Transverse colon (tissue), 4 donors: ENCODE data around the gene DENND11. TPM values are rescaled to one million over a fixed set of nuclear protein-coding genes. Genes with fewer than 3 reads are reported as not detected.

Experiments
- DNase-seq: peaks from one replicate; pipeline ENCODE4 v3.0.0-alpha.2; 2019
- H3K27ac ChIP-seq, 4 donors: fragments of 200-600 bp; sonication (generic); 2 replicates each; pipeline ENCODE4 v1.5.1; 2016 to 2018; ENCODE audit warnings: inconsistent platforms in 4 of 4
- H3K27me3 ChIP-seq: fragments of 200-600 bp; sonication (generic); 2 replicates; pipeline ENCODE4 v1.5.1; 2017; ENCODE audit warnings: inconsistent platforms
- H3K36me3 ChIP-seq, 4 donors: fragments of 200-600 bp; sonication (generic); 2 replicates each; pipeline ENCODE4 v1.5.1; 2017 to 2019; ENCODE audit warnings: inconsistent platforms in 4 of 4
- H3K4me1 ChIP-seq, 4 donors: fragments of 200-600 bp; sonication (generic); 2 replicates each; pipeline ENCODE4 v1.5.1; 2017 to 2020; ENCODE audit warnings: inconsistent platforms in 4 of 4
- H3K4me3 ChIP-seq, 4 donors: fragments of 200-600 bp; sonication (generic); 1 replicate in 1 of 4; 2 replicates in 3 of 4; pipeline versions ENCODE4 v1.5.1 to v1.6.1; 2017 to 2019; ENCODE audit warnings: inconsistent platforms in 4 of 4
- H3K9me3 ChIP-seq, 2 donors: fragments of 200-600 bp; sonication (generic); 2 replicates each; pipeline ENCODE4 v1.5.1; 2017 to 2019; ENCODE audit warnings: inconsistent platforms in 2 of 2
- CTCF ChIP-seq, 5 experiments: fragments of 200-600 bp in 3 of 5; fragments of 450-650 bp in 2 of 5; sonication (generic) in 3 of 5; IDR thresholded peaks; 1 replicate in 2 of 5; 2 replicates in 3 of 5; pipeline ENCODE4 v1.5.1; 2016 to 2017; ENCODE audit warnings: antibody characterized with exemption in 5 of 5, inconsistent platforms in 3 of 5, mild to moderate bottlenecking in 2 of 5, moderate library complexity in 1 of 5
- EP300 ChIP-seq: sonication (generic); formaldehyde crosslinking; IDR thresholded peaks from one replicate; pipeline ENCODE4 v1.6.1; 2017; ENCODE audit warnings: antibody characterized with exemption, low read depth
- POLR2A ChIP-seq: fragments of 450-650 bp; IDR thresholded peaks from one replicate; pipeline ENCODE4 v1.6.1; 2016; ENCODE audit warnings: antibody characterized with exemption, mild to moderate bottlenecking, moderate library complexity
- POLR2AphosphoS5 ChIP-seq, 3 donors: sonication (generic); formaldehyde crosslinking; IDR thresholded peaks; one replicate each; pipeline ENCODE4 v1.6.1; 2016; ENCODE audit warnings: antibody characterized with exemption in 3 of 3
- WGBS, 2 donors: methylation state at CpG; one replicate each; pipeline ENCODE4 v1.1.5; 2018; ENCODE audit warnings: low coverage in 1 of 2; 5-methylcytosine and 5-hydroxymethylcytosine counted together
- in situ Hi-C, 4 donors: fragments of 200-750 bp; cut with MboI; loops; one replicate each; pipeline versions ENCODE4 v1.15.0 to v1.15.1; 2017; ENCODE audit warnings: low sequenced_read_pairs in 3 of 4, low pct_ligation_motif_present in 1 of 4, low pct_unique_long_range_greater_than_20kb in 1 of 4
- intact Hi-C: fragments of 100-400 bp; cut with DNase I; formaldehyde crosslinking; loops from one replicate; pipeline ENCODE4 v1.15.1; 2023; ENCODE audit warnings: low total_unique reads
- total RNA-seq, 4 donors: library from RNA; depleted of rRNA; stranded (reverse); fragments of >200 nt; gene quantifications; one replicate each; pipeline ENCODE4 v1.1.0, GENCODE V29; 2016

The DENND11 gene
- total RNA-seq, 4 donors from 2014 or later, result 13.1 to 43.8 (median 30.7) TPM

GRCh38 chr7:141715794-141716689 lies 14.1 kb upstream of the DENND11 start:
- in situ Hi-C loops (no loop called here), intact Hi-C loops (no loop called here)
- Histone ChIP-seq H3K27ac (no peak overlapping the region), H3K9me3 (no peaks in the 10 kb centered on the region), H3K4me3 (no peak overlapping the region), H3K4me1 (no peaks in the 10 kb centered on the region), H3K36me3 (no peaks in the 10 kb centered on the region), H3K27me3 (no peaks in the 10 kb centered on the region)
- no peak for TF ChIP-seq CTCF (IDR thresholded peaks at IDR 0.05)
- TF ChIP-seq POLR2A, result no peak
- TF ChIP-seq EP300, result no peak
- no peak for TF ChIP-seq POLR2AphosphoS5 (IDR thresholded peaks at IDR 0.05)
- 77 to 83% methylated on average over 4 to 6 of the region's 6 CpGs for WGBS, 2 donors
- DNase-seq, result no peak

- Histone ChIP-seq H3K36me3 (no peaks in the 10 kb centered on the region), H3K27ac (no peak overlapping the region), H3K4me3 (no peak overlapping the region), H3K4me1 (no peaks in the 10 kb centered on the region), H3K27me3 (no peaks in the 10 kb centered on the region), H3K9me3 (no peaks in the 10 kb centered on the region)
- no peak for DNase-seq
- TF ChIP-seq EP300, result no peak
- TF ChIP-seq POLR2AphosphoS5 (IDR thresholded peaks at IDR 0.05), result no peak
- TF ChIP-seq POLR2A, result no peak
- TF ChIP-seq CTCF (IDR thresholded peaks at IDR 0.05), result no peak
- in situ Hi-C loops, result no loop called here
- intact Hi-C loops, result no loop called here
- 47 to 67% methylated on average over 4 of the region's 4 CpGs for WGBS, 2 donors
Measured at GRCh38 chr7:141715018-141715417, 13.1 kb upstream of the DENND11 start.

GRCh38 chr7:141714571-141714970 lies 12.6 kb upstream of the DENND11 start:
- intact Hi-C loops, result no loop called here
- WGBS, 2 donors, result 81 to 86% methylated on average over 2 of the region's 2 CpGs
- no peak overlapping the region for H3K4me3 ChIP-seq

GRCh38 chr7:141713890-141714289 lies 11.9 kb upstream of the DENND11 start:
- DNase-seq, result no peak
- no peaks in the 10 kb centered on the region for H3K36me3 ChIP-seq
- H3K4me1 ChIP-seq, result no peaks in the 10 kb centered on the region
- TF ChIP-seq EP300 (no peak), POLR2AphosphoS5 (IDR thresholded peaks at IDR 0.05) (no peak), POLR2A (no peak), CTCF (IDR thresholded peaks at IDR 0.05) (no peak)
- in situ Hi-C loops (no loop called here), intact Hi-C loops (no loop called here)
- H3K9me3 ChIP-seq, result no peaks in the 10 kb centered on the region
- no peaks in the 10 kb centered on the region for H3K27me3 ChIP-seq
- no peak overlapping the region for H3K27ac ChIP-seq
- no peak overlapping the region for H3K4me3 ChIP-seq
- WGBS, 2 donors, result 96% methylated on average over 1 of the region's 1 CpG; no CpG with 5 or more reads in 1 of the 2 donors

More at GRCh38 chr7:141714571-141714970, 12.6 kb upstream of the DENND11 start:
- H3K9me3 ChIP-seq, result no peaks in the 10 kb centered on the region
- H3K4me1 ChIP-seq, result no peaks in the 10 kb centered on the region
- DNase-seq, result no peak
- H3K36me3 ChIP-seq, result no peaks in the 10 kb centered on the region
- TF ChIP-seq POLR2AphosphoS5 (IDR thresholded peaks at IDR 0.05), result no peak
- TF ChIP-seq EP300, result no peak
- no peak for TF ChIP-seq POLR2A
- no peak for TF ChIP-seq CTCF (IDR thresholded peaks at IDR 0.05)
- H3K27ac ChIP-seq, result no peak overlapping the region
- H3K27me3 ChIP-seq, result no peaks in the 10 kb centered on the region
- in situ Hi-C loops, result no loop called here
